Fibroblast of lung (primary cell): ENCODE data around the gene TRIM24. TPM values are rescaled to one million over a fixed set of nuclear protein-coding genes. Genes with fewer than 3 reads are reported as not detected.

Experiments
- DNase-seq, 2 donors: peaks; one replicate each; pipeline versions ENCODE4 v3.0.0 to v3.0.0-alpha.2; 2010; ENCODE audit warnings: low read depth in 2 of 2
- H2AFZ ChIP-seq: 2 replicates; pipeline ENCODE4 v1.5.1; 2012; ENCODE audit warnings: low read length, control low read depth, inconsistent platforms
- H3K27ac ChIP-seq: 2 replicates; pipeline ENCODE4 v1.5.1; 2011; ENCODE audit warnings: low read length, control low read depth; ENCODE audit not compliant: insufficient read depth
- H3K27me3 ChIP-seq: 2 replicates; pipeline ENCODE4 v1.5.1; 2011; ENCODE audit warnings: mild to moderate bottlenecking, low read length; ENCODE audit not compliant: control insufficient read depth, insufficient read depth
- H3K36me3 ChIP-seq: 2 replicates; pipeline ENCODE4 v1.5.1; 2011; ENCODE audit warnings: low read length; ENCODE audit not compliant: control insufficient read depth, insufficient read depth
- H3K4me1 ChIP-seq: 2 replicates; pipeline ENCODE4 v1.5.1; 2011; ENCODE audit warnings: low read length; ENCODE audit not compliant: control insufficient read depth, insufficient read depth; ENCODE audit errors: extremely low read depth
- H3K4me2 ChIP-seq: 2 replicates; pipeline ENCODE4 v1.5.1; 2011; ENCODE audit warnings: low read length, control low read depth; ENCODE audit not compliant: insufficient read depth; ENCODE audit errors: extremely low read depth
- H3K4me3 ChIP-seq, 4 experiments: fragments of 200-600 bp in 1 of 4; sonication (generic) in 1 of 4; replicated peaks in 1 of 4; 2 replicates each; pipeline ENCODE4 v1.5.1; 2011 to 2016; ENCODE audit warnings: low read length in 4 of 4, low read depth in 3 of 4, mild to moderate bottlenecking in 3 of 4, control low read depth in 2 of 4, inconsistent platforms in 1 of 4, mixed read lengths in 1 of 4; ENCODE audit not compliant: insufficient read depth in 1 of 4; ENCODE audit errors: control extremely low read depth in 1 of 4
- H3K79me2 ChIP-seq: 2 replicates; pipeline ENCODE4 v1.5.1; 2012; ENCODE audit warnings: mild to moderate bottlenecking, low read length, inconsistent platforms; ENCODE audit not compliant: control insufficient read depth, insufficient read depth
- H3K9ac ChIP-seq: 2 replicates; pipeline ENCODE4 v1.5.1; 2011; ENCODE audit warnings: mild to moderate bottlenecking, low read length, control low read depth; ENCODE audit not compliant: insufficient read depth
- H3K9me3 ChIP-seq: 2 replicates; pipeline ENCODE4 v1.5.1; 2012; ENCODE audit warnings: low read depth, low read length; ENCODE audit not compliant: control insufficient read depth, insufficient read depth
- H4K20me1 ChIP-seq: 2 replicates; pipeline ENCODE4 v1.5.1; 2011; ENCODE audit warnings: low read length; ENCODE audit not compliant: control insufficient read depth, insufficient read depth; ENCODE audit errors: extremely low read depth
- EZH2 ChIP-seq: IDR thresholded peaks from 2 replicates; pipeline ENCODE4 v1.5.1; 2012; ENCODE audit warnings: low read length, control low read depth, mild to moderate bottlenecking; ENCODE audit errors: missing control alignments
- polyA plus RNA-seq, 2 donors: library from polyadenylated mRNA; depleted of rRNA in 1 of 2; stranded (reverse) in 1 of 2; unstranded in 1 of 2; fragments of >200 nt; gene quantifications; 2 replicates each; pipeline ENCODE4 v1.2.1, GENCODE V29; 2011 to 2012; ENCODE audit warnings: missing spikeins in 1 of 2
- total RNA-seq: library from RNA; depleted of rRNA; stranded (reverse); fragments of >200 nt; gene quantifications from 2 replicates; pipeline ENCODE4 v1.2.1, GENCODE V29; 2014
- TF ChIP-seq, protein P1 (sequence below), 2 donors: IDR thresholded peaks in 1 of 2; conservative IDR thresholded peaks in 1 of 2; 1 replicate in 1 of 2; 2 replicates in 1 of 2; pipeline ENCODE4 v1.5.1; 2011 to 2012; ENCODE audit warnings: low read length in 2 of 2, control low read depth in 1 of 2, inconsistent platforms in 1 of 2, low read depth in 1 of 2, mild to moderate bottlenecking in 1 of 2

TRIM24 gene
- total and polyA plus RNA-seq, 2 donors (not counting 1 experiment from before 2014, with no cell fraction given), result 5.9 to 7.9 TPM

DNA sequence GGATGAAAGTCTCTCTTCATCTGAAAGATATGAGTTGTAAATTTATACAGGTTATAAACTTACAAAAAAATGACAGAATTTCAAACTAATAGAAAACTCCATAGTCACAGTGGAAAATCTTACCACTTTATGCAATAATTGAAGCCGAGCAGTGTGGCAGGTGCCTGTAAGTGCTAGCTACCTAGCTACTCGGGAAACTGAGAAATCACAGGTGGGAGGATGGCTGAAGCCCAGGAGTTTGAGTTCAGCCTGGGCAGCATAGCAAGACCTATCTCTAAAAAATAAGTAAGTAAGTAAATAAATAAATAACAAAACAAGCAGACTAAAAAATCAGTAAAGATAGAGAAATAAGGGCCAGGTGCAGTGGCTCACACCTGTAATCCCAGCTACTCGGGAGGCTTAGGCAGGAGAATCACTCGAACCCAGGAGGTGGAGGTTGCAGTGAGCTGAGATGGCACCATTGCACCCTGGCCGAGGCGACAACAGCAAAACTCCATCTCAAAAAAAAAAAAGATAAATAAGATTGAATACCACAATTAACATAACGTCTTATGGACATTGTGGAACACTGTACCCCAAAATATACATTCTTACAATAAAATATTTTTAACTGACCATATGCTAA, 61.9 kb downstream of the TRIM24 start:
- Histone ChIP-seq H3K9me3 (no peaks in the 10 kb centered on the region), H3K36me3 (no peaks in the 10 kb centered on the region), H4K20me1 (no peaks in the 10 kb centered on the region), H3K27ac (no peak overlapping the region), H2AFZ (no peak overlapping the region), H3K4me1 (no peaks in the 10 kb centered on the region), H3K27me3 (no peaks in the 10 kb centered on the region), H3K4me3 (no peak overlapping the region), H3K9ac (no peak overlapping the region), H3K79me2 (no peaks in the 10 kb centered on the region), H3K4me2 (no peak overlapping the region)
- DNase-seq, result no peak
- no peak for TF ChIP-seq EZH2
- TF ChIP-seq, protein P1, sequence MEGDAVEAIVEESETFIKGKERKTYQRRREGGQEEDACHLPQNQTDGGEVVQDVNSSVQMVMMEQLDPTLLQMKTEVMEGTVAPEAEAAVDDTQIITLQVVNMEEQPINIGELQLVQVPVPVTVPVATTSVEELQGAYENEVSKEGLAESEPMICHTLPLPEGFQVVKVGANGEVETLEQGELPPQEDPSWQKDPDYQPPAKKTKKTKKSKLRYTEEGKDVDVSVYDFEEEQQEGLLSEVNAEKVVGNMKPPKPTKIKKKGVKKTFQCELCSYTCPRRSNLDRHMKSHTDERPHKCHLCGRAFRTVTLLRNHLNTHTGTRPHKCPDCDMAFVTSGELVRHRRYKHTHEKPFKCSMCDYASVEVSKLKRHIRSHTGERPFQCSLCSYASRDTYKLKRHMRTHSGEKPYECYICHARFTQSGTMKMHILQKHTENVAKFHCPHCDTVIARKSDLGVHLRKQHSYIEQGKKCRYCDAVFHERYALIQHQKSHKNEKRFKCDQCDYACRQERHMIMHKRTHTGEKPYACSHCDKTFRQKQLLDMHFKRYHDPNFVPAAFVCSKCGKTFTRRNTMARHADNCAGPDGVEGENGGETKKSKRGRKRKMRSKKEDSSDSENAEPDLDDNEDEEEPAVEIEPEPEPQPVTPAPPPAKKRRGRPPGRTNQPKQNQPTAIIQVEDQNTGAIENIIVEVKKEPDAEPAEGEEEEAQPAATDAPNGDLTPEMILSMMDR (conservative IDR thresholded peaks at IDR 0.05 in 1 of 2, IDR thresholded peaks at IDR 0.05 in 1 of 2; ENCODE audit: low read depth in 1 of 2, low read length in 2 of 2), result no peak

DNA sequence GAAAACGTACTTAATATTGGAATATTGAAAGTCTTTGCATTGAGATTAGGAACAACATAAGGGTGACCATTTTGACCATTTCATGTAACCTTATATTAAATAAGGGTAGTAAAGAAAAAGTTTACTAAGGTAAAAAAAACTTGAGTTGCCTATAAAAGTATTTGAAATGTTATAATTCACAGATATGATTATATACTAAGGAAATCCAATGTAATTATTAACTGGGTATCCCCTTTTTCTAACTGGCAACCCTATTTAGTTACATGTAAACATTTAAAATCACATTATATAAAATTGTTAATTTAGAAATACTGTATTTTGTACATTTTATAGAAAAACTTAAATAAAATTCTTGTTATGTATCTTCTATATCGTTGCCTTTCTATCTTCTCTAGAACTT, 64.2 kb downstream of the TRIM24 start:
- TF ChIP-seq EZH2, result no peak
- TF ChIP-seq, protein P1 (conservative IDR thresholded peaks at IDR 0.05 in 1 of 2, IDR thresholded peaks at IDR 0.05 in 1 of 2; ENCODE audit: low read depth in 1 of 2, low read length in 2 of 2), result no peak
- no peak overlapping the region for H2AFZ ChIP-seq
- no peak overlapping the region for H3K9ac ChIP-seq
- H3K4me3 ChIP-seq, result no peak overlapping the region
- H3K27ac ChIP-seq, result no peak overlapping the region
- H3K27me3 ChIP-seq, result no peaks in the 10 kb centered on the region
- DNase-seq, result no peak
- H3K4me1 ChIP-seq, result no peaks in the 10 kb centered on the region
- peaks cover 2% of the 10 kb centered on the region for H3K9me3 ChIP-seq
- H3K36me3 ChIP-seq, result no peaks in the 10 kb centered on the region
- no peaks in the 10 kb centered on the region for H4K20me1 ChIP-seq
- H3K79me2 ChIP-seq, result no peaks in the 10 kb centered on the region
- no peak overlapping the region for H3K4me2 ChIP-seq

DNA sequence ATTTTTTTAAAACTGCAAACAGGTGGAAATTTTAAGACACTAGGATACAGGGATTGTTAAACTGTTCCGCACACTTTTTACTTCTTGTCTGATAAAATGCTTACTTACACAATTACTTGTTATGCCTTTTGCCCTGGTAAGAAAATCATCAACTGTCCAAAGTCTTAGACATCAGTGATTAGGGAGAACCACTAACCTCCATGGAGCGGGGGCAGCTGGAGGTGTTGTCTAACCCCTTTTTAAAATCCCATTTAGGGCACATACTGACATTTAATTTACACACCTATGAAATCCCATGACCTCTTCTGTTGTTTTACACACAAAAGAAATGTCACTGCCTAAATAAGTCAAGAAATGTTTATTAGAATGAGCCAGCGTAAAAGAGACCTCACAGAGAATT, 65.7 kb downstream of the TRIM24 start:
- no peak for DNase-seq
- no peak overlapping the region for H3K9ac ChIP-seq
- H3K4me3 ChIP-seq, result no peak overlapping the region
- H3K27ac ChIP-seq, result no peak overlapping the region
- TF ChIP-seq, protein P1 (conservative IDR thresholded peaks at IDR 0.05 in 1 of 2, IDR thresholded peaks at IDR 0.05 in 1 of 2; ENCODE audit: low read depth in 1 of 2, low read length in 2 of 2), result no peak
- no peak for TF ChIP-seq EZH2
- H3K4me2 ChIP-seq, result no peak overlapping the region
- no peaks in the 10 kb centered on the region for H3K79me2 ChIP-seq
- H3K36me3 ChIP-seq, result no peaks in the 10 kb centered on the region
- H3K27me3 ChIP-seq, result no peaks in the 10 kb centered on the region
- no peaks in the 10 kb centered on the region for H4K20me1 ChIP-seq
- H3K4me1 ChIP-seq, result no peaks in the 10 kb centered on the region
- H3K9me3 ChIP-seq, result peaks cover 2% of the 10 kb centered on the region
- H2AFZ ChIP-seq, result no peak overlapping the region
